Stimulated activated naive CD8-positive, alpha-beta T cell treated with anti-CD3 and anti-CD28 coated beads, Interleukin-15, Interleukin-2, amounts not matched to agents 100 ng/mL and 50 ng/mL, for 24 hours (primary cell): ENCODE results near the gene LYL1.

Experiments used
- H3K27ac Mint-ChIP-seq: one replicate; pipeline ENCODE4 v1.8.0; 2021; ENCODE audit warnings: mild to moderate bottlenecking, mixed read lengths
- H3K27me3 Mint-ChIP-seq: one replicate; pipeline ENCODE4 v1.8.0; 2021; ENCODE audit warnings: mixed read lengths
- H3K36me3 Mint-ChIP-seq: one replicate; pipeline ENCODE4 v1.8.0; 2021; ENCODE audit warnings: low read depth, mixed read lengths
- H3K4me1 Mint-ChIP-seq: one replicate; pipeline ENCODE4 v1.8.0; 2021; ENCODE audit warnings: low read depth, mixed read lengths
- H3K4me3 Mint-ChIP-seq: one replicate; pipeline ENCODE4 v1.8.0; 2021; ENCODE audit warnings: mild to moderate bottlenecking, mixed read lengths
- H3K9me3 Mint-ChIP-seq: one replicate; pipeline ENCODE4 v1.8.0; 2021; ENCODE audit warnings: mixed read lengths

Gene LYL1

GRCh38 chr19:13120817-13121216 lies 18.2 kb upstream of the LYL1 start:
- Mint-ChIP-seq H3K4me1 (peaks cover 61% of the 10 kb centered on the region), H3K9me3 (no peaks in the 10 kb centered on the region), H3K27ac (peak overlapping the region; percentile 91), H3K4me3 (peak overlapping the region; percentile 70), H3K27me3 (no peaks in the 10 kb centered on the region), H3K36me3 (peaks cover 21% of the 10 kb centered on the region)

GRCh38 chr19:13120031-13120430 lies 17.4 kb upstream of the LYL1 start:
- Mint-ChIP-seq H3K9me3 (no peaks in the 10 kb centered on the region), H3K4me3 (peak overlapping the region; percentile 83), H3K36me3 (peaks cover 26% of the 10 kb centered on the region), H3K27ac (no peak overlapping the region), H3K27me3 (no peaks in the 10 kb centered on the region), H3K4me1 (peaks cover 69% of the 10 kb centered on the region)

GRCh38 chr19:13119627-13120026 lies 17.0 kb upstream of the LYL1 start:
- peaks cover 24% of the 10 kb centered on the region for H3K36me3 Mint-ChIP-seq
- H3K9me3 Mint-ChIP-seq, result no peaks in the 10 kb centered on the region
- H3K4me3 Mint-ChIP-seq, result peak overlapping the region; percentile 83
- peak overlapping the region; percentile 79 for H3K27ac Mint-ChIP-seq
- peaks cover 73% of the 10 kb centered on the region for H3K4me1 Mint-ChIP-seq
- H3K27me3 Mint-ChIP-seq, result no peaks in the 10 kb centered on the region

GRCh38 chr19:13118424-13119193 lies 16.0 kb upstream of the LYL1 start:
- Mint-ChIP-seq H3K36me3 (peaks cover 29% of the 10 kb centered on the region), H3K4me1 (peaks cover 79% of the 10 kb centered on the region)

GRCh38 chr19:13117772-13118423 lies 15.2 kb upstream of the LYL1 start, which contains the start of gene NACC1:
Gene NACC1 (plus strand): TSS chr19:13118264. CDS start chr19:13135208, 16,944 bp downstream.
- Mint-ChIP-seq H3K27ac (peak within 1 kb of the TSS; percentile 93), H3K4me1 (peaks cover 73% of the 10 kb centered on the region), H3K27me3 (no peaks in the 10 kb centered on the region), H3K36me3 (peaks cover 28% of the 10 kb centered on the region), H3K4me3 (peak within 1 kb of the TSS; percentile 98), H3K9me3 (no peaks in the 10 kb centered on the region)

More at GRCh38 chr19:13118424-13119193, 16.0 kb upstream of the LYL1 start:
- peak overlapping the region; percentile 79 for H3K27ac Mint-ChIP-seq
- peak overlapping the region; percentile 83 for H3K4me3 Mint-ChIP-seq
- H3K9me3 Mint-ChIP-seq, result no peaks in the 10 kb centered on the region
- H3K27me3 Mint-ChIP-seq, result no peaks in the 10 kb centered on the region

GRCh38 chr19:13117176-13117771 lies 14.6 kb upstream of the LYL1 start:
- no peaks in the 10 kb centered on the region for H3K9me3 Mint-ChIP-seq
- peaks cover 31% of the 10 kb centered on the region for H3K36me3 Mint-ChIP-seq
- no peaks in the 10 kb centered on the region for H3K27me3 Mint-ChIP-seq
- H3K4me3 Mint-ChIP-seq, result peak overlapping the region; percentile 98
- peaks cover 67% of the 10 kb centered on the region for H3K4me1 Mint-ChIP-seq
- peak overlapping the region; percentile 93 for H3K27ac Mint-ChIP-seq

GRCh38 chr19:13116282-13117175 lies 13.9 kb upstream of the LYL1 start, which contains the start of gene TRMT1:
Gene TRMT1 (minus strand): TSS chr19:13116740. CDS start chr19:13116399, 341 bp downstream.
- Mint-ChIP-seq H3K27me3 (no peaks in the 10 kb centered on the region), H3K27ac (peak within 1 kb of the TSS; percentile 93), H3K9me3 (no peaks in the 10 kb centered on the region), H3K4me1 (peaks cover 59% of the 10 kb centered on the region), H3K4me3 (peak within 1 kb of the TSS; percentile 98), H3K36me3 (peaks cover 25% of the 10 kb centered on the region)

GRCh38 chr19:13115936-13116281 lies 13.3 kb upstream of the LYL1 start:
- peaks cover 25% of the 10 kb centered on the region for H3K36me3 Mint-ChIP-seq
- no peaks in the 10 kb centered on the region for H3K27me3 Mint-ChIP-seq
- peak overlapping the region; percentile 93 for H3K27ac Mint-ChIP-seq
- H3K4me1 Mint-ChIP-seq, result peaks cover 53% of the 10 kb centered on the region
- no peaks in the 10 kb centered on the region for H3K9me3 Mint-ChIP-seq
- H3K4me3 Mint-ChIP-seq, result peak overlapping the region; percentile 98

GRCh38 chr19:13112555-13112954 lies 9.9 kb upstream of the LYL1 start:
- Mint-ChIP-seq H3K4me3 (no peak overlapping the region), H3K9me3 (no peaks in the 10 kb centered on the region), H3K27ac (no peak overlapping the region), H3K4me1 (peaks cover 33% of the 10 kb centered on the region), H3K27me3 (no peaks in the 10 kb centered on the region), H3K36me3 (peaks cover 32% of the 10 kb centered on the region)

GRCh38 chr19:13110099-13110610 lies 7.5 kb upstream of the LYL1 start:
- Mint-ChIP-seq H3K36me3 (peaks cover 31% of the 10 kb centered on the region), H3K9me3 (no peaks in the 10 kb centered on the region), H3K27ac (no peak overlapping the region), H3K4me1 (peaks cover 19% of the 10 kb centered on the region), H3K27me3 (no peaks in the 10 kb centered on the region), H3K4me3 (no peak overlapping the region)

- Mint-ChIP-seq H3K27me3 (no peaks in the 10 kb centered on the region), H3K27ac (no peak overlapping the region), H3K9me3 (no peaks in the 10 kb centered on the region), H3K36me3 (peaks cover 31% of the 10 kb centered on the region), H3K4me1 (peaks cover 20% of the 10 kb centered on the region), H3K4me3 (no peak overlapping the region)
Measured at GRCh38 chr19:13109361-13110098, 6.9 kb upstream of the LYL1 start.

GRCh38 chr19:13104848-13105711 lies 2.4 kb upstream of the LYL1 start:
- peaks cover 42% of the 10 kb centered on the region for H3K4me1 Mint-ChIP-seq
- H3K27ac Mint-ChIP-seq, result peak overlapping the region; percentile 83
- no peaks in the 10 kb centered on the region for H3K27me3 Mint-ChIP-seq
- H3K4me3 Mint-ChIP-seq, result peak overlapping the region; percentile 82
- no peaks in the 10 kb centered on the region for H3K9me3 Mint-ChIP-seq
- H3K36me3 Mint-ChIP-seq, result peaks cover 22% of the 10 kb centered on the region

- peak overlapping the region; percentile 82 for H3K4me3 Mint-ChIP-seq
- H3K9me3 Mint-ChIP-seq, result no peaks in the 10 kb centered on the region
- H3K36me3 Mint-ChIP-seq, result peaks cover 22% of the 10 kb centered on the region
- H3K4me1 Mint-ChIP-seq, result peaks cover 48% of the 10 kb centered on the region
- no peaks in the 10 kb centered on the region for H3K27me3 Mint-ChIP-seq
- H3K27ac Mint-ChIP-seq, result peak overlapping the region; percentile 83
Measured at GRCh38 chr19:13104360-13104847, 1.7 kb upstream of the LYL1 start.
